ENCODE data around the gene MMS19.

Gene MMS19, protein sequence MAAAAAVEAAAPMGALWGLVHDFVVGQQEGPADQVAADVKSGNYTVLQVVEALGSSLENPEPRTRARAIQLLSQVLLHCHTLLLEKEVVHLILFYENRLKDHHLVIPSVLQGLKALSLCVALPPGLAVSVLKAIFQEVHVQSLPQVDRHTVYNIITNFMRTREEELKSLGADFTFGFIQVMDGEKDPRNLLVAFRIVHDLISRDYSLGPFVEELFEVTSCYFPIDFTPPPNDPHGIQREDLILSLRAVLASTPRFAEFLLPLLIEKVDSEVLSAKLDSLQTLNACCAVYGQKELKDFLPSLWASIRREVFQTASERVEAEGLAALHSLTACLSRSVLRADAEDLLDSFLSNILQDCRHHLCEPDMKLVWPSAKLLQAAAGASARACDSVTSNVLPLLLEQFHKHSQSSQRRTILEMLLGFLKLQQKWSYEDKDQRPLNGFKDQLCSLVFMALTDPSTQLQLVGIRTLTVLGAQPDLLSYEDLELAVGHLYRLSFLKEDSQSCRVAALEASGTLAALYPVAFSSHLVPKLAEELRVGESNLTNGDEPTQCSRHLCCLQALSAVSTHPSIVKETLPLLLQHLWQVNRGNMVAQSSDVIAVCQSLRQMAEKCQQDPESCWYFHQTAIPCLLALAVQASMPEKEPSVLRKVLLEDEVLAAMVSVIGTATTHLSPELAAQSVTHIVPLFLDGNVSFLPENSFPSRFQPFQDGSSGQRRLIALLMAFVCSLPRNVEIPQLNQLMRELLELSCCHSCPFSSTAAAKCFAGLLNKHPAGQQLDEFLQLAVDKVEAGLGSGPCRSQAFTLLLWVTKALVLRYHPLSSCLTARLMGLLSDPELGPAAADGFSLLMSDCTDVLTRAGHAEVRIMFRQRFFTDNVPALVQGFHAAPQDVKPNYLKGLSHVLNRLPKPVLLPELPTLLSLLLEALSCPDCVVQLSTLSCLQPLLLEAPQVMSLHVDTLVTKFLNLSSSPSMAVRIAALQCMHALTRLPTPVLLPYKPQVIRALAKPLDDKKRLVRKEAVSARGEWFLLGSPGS

DNA sequence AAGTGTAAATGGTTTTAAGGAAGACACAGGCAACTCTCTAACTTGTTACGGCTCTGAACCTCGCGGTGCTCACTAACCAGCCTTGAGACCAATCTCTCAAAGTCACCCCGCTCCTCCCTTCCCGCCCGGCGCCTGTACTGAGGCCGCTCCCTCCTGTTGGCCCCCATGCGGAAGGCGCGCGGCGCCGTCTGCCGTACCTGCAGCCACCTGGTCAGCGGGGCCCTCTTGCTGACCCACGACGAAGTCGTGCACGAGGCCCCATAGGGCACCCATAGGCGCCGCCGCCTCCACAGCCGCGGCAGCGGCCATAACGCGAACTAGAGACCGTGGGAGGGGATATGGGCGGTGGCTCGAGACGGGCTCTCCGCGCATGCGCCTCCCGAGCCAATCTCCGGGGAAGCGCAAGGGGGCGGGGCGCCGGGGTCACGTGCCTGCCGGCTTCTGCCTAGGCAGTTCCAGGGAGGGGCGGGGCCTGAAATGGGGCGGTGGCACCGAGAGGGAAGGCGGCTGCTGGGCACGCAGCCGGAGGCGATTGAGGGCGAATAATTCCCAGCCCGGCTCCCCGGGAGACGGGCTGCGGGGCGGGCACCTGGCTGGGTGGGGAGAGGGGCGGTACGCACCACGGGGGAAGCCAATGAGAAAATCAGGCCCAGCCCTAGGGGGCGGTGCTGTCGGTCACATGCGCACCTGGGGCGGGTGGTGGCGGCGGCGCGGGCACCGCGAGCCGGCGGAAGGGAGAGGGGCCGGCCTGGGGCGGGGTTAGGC is at the start of gene MMS19:
Gene MMS19 (minus strand): TSS at position 347 of the 765 bp plus-strand sequence. CDS start 38 bp downstream, at position 309.
- Histone ChIP-seq H3K9me3 (ENCODE audit: control insufficient read depth in 2 of 2, low read length in 2 of 2) (no peaks in the 10 kb centered on the region), H3K4me3 (ENCODE audit: low read length in 2 of 2) (peak within 1 kb of the TSS; percentile 97 to 99), H3K27me3 (ENCODE audit: control insufficient read depth in 2 of 2, insufficient read depth in 2 of 2, low read length in 2 of 2) (peaks cover 0 to 12% of the 10 kb centered on the region in 2 donors), H3K4me1 (ENCODE audit: control insufficient read depth in 2 of 2, insufficient read depth in 2 of 2, low read length in 2 of 2) (peaks cover 3 to 9% of the 10 kb centered on the region in 2 donors), H3K27ac (ENCODE audit: low read depth in 2 of 2, low read length in 2 of 2) (peak within 1 kb of the TSS; percentile 90), H3K36me3 (ENCODE audit: control insufficient read depth in 2 of 2, insufficient read depth in 2 of 2, low read length in 2 of 2) (peaks cover 0 to 4% of the 10 kb centered on the region in 2 donors), H3K9ac (ENCODE audit: low read depth in 1 of 2, low read length in 2 of 2) (peak within 1 kb of the TSS; percentile 87 to 95)

DNA sequence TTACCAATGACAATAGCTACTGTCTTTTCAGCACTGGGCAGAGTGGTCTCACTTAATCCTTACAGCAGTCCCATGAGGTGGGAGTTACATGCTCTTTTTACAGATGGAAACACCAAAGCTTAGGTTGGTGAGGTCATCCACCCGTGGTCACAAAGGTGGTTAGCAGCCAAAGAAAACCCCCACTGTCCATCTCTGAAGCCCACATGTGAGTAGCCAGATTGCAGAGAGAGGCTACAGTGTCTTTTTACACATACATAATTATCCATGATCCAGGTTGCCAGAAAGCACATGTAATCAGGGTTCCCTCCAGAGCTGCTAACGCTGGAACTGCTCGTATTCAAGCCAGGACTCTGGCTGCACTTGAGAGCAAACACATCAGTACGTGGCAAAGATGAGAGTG is 49.7 kb upstream of the MMS19 start:
- no peaks in the 10 kb centered on the region for H3K9me3 ChIP-seq (ENCODE audit: control insufficient read depth in 2 of 2, low read length in 2 of 2)
- H3K36me3 ChIP-seq (ENCODE audit: control insufficient read depth in 2 of 2, insufficient read depth in 2 of 2, low read length in 2 of 2), result no peaks in the 10 kb centered on the region
- peaks cover 1 to 4% of the 10 kb centered on the region in 2 donors for H3K4me1 ChIP-seq (ENCODE audit: control insufficient read depth in 2 of 2, insufficient read depth in 2 of 2, low read length in 2 of 2)
- H3K27ac ChIP-seq (ENCODE audit: low read depth in 2 of 2, low read length in 2 of 2), result no peak overlapping the region
- no peaks in the 10 kb centered on the region for H3K27me3 ChIP-seq (ENCODE audit: control insufficient read depth in 2 of 2, insufficient read depth in 2 of 2, low read length in 2 of 2)
- no peak overlapping the region for H3K9ac ChIP-seq (ENCODE audit: low read depth in 1 of 2, low read length in 2 of 2)
- H3K4me3 ChIP-seq (ENCODE audit: low read length in 2 of 2), result no peak overlapping the region

DNA sequence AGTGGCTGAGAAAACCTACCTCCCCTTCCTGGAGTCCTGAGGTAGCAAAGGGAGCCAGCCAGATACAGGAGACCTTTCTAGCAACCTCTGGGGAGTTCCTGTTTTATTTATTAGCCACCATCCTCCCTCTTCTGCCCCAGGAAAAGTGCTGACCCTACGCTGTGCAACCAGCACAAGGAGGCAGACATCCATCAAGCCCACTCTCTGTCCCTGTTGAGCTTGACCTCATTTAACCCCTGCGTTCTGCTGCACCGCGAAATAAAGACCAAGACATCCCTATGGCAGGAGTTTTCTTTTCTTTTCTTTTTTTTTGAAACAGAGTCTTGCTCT is 49.0 kb upstream of the MMS19 start:
- no peaks in the 10 kb centered on the region for H3K27me3 ChIP-seq (ENCODE audit: control insufficient read depth in 2 of 2, insufficient read depth in 2 of 2, low read length in 2 of 2)
- no peaks in the 10 kb centered on the region for H3K9me3 ChIP-seq (ENCODE audit: control insufficient read depth in 2 of 2, low read length in 2 of 2)
- peaks cover 5 to 6% of the 10 kb centered on the region in 2 donors for H3K4me1 ChIP-seq (ENCODE audit: control insufficient read depth in 2 of 2, insufficient read depth in 2 of 2, low read length in 2 of 2)
- H3K27ac ChIP-seq (ENCODE audit: low read depth in 2 of 2, low read length in 2 of 2), result no peak overlapping the region
- no peak overlapping the region for H3K9ac ChIP-seq (ENCODE audit: low read depth in 1 of 2, low read length in 2 of 2)
- H3K4me3 ChIP-seq (ENCODE audit: low read length in 2 of 2), result no peak overlapping the region
- H3K36me3 ChIP-seq (ENCODE audit: control insufficient read depth in 2 of 2, insufficient read depth in 2 of 2, low read length in 2 of 2), result no peaks in the 10 kb centered on the region

DNA sequence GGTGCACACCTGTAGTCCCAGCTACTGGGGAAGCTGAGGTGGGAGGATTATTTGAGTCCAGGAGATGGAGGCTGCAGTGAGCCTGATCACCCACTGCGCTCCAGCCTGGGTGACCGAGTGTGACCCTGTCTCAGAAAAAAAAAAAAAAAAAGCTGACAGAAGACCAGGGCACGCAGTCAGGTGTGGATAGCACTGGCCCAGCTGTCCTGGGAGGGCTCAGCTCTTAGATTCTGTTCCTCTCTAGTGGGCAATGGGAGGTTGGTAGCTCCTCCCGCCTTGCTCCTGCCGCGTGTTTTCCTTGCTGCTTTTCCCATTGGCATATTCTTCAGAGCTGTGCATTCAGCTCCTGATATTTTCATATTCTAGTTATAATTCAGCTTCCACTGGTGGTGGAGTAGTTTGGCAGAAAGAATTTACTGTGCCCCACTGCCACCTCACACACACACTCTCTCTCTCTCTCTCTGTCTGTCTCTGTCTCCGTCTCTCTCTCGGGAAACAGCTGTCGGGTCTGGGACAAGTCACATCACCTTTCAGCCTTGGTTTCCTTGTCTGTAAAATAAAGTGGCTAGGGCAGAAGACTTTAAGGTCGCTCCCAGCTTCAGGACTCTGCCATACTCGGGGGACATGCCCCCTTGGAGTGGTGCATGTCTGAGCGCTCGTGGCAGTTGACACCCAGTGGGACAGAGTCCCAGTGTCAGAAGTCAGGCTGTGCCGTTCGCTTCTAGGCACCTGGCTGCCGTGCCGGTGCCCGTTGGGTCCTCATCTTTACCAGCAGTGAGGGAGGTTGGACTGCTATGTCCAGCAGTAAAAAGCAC is 48.4 kb upstream of the MMS19 start:
- H3K36me3 ChIP-seq (ENCODE audit: control insufficient read depth in 2 of 2, insufficient read depth in 2 of 2, low read length in 2 of 2), result no peaks in the 10 kb centered on the region
- no peak overlapping the region for H3K4me3 ChIP-seq (ENCODE audit: low read length in 2 of 2)
- H3K27me3 ChIP-seq (ENCODE audit: control insufficient read depth in 2 of 2, insufficient read depth in 2 of 2, low read length in 2 of 2), result no peaks in the 10 kb centered on the region
- no peaks in the 10 kb centered on the region for H3K9me3 ChIP-seq (ENCODE audit: control insufficient read depth in 2 of 2, low read length in 2 of 2)
- no peak overlapping the region for H3K27ac ChIP-seq (ENCODE audit: low read depth in 2 of 2, low read length in 2 of 2)
- H3K4me1 ChIP-seq (ENCODE audit: control insufficient read depth in 2 of 2, insufficient read depth in 2 of 2, low read length in 2 of 2), result peaks cover 5 to 6% of the 10 kb centered on the region in 2 donors
- no peak overlapping the region for H3K9ac ChIP-seq (ENCODE audit: low read depth in 1 of 2, low read length in 2 of 2)

DNA sequence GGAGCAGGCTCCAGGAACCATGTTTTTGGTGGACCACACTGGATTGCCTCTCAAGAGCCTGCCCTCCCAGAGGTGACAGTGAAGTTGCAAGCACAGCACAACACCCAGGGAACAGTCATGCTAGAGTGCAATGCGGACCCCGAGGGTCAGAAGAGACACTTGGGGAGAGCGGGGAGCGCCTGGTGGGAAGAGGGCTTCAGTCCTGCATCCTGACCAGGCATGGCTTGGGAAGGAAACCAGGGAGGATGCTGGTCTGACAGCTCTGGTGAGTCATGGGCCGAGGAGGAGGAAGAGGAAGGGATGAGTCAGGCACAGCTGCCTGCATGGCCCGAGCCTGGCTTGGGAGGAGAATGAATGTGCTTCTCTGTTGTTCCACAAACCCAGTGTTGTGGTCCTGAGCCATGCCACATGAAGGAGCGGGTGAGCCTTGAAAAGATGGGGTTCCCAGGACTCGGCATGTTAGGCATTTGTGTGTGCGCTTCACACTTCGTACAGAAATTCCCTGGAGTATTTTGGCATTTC is 44.9 kb upstream of the MMS19 start:
- Histone ChIP-seq H3K4me3 (ENCODE audit: low read length in 2 of 2) (no peak overlapping the region), H3K4me1 (ENCODE audit: control insufficient read depth in 2 of 2, insufficient read depth in 2 of 2, low read length in 2 of 2) (peaks cover 5 to 6% of the 10 kb centered on the region in 2 donors), H3K9ac (ENCODE audit: low read depth in 1 of 2, low read length in 2 of 2) (no peak overlapping the region), H3K27ac (ENCODE audit: low read depth in 2 of 2, low read length in 2 of 2) (peak overlapping the region; percentile 56 to 67), H3K27me3 (ENCODE audit: control insufficient read depth in 2 of 2, insufficient read depth in 2 of 2, low read length in 2 of 2) (no peaks in the 10 kb centered on the region), H3K36me3 (ENCODE audit: control insufficient read depth in 2 of 2, insufficient read depth in 2 of 2, low read length in 2 of 2) (no peaks in the 10 kb centered on the region), H3K9me3 (ENCODE audit: control insufficient read depth in 2 of 2, low read length in 2 of 2) (no peaks in the 10 kb centered on the region)

DNA sequence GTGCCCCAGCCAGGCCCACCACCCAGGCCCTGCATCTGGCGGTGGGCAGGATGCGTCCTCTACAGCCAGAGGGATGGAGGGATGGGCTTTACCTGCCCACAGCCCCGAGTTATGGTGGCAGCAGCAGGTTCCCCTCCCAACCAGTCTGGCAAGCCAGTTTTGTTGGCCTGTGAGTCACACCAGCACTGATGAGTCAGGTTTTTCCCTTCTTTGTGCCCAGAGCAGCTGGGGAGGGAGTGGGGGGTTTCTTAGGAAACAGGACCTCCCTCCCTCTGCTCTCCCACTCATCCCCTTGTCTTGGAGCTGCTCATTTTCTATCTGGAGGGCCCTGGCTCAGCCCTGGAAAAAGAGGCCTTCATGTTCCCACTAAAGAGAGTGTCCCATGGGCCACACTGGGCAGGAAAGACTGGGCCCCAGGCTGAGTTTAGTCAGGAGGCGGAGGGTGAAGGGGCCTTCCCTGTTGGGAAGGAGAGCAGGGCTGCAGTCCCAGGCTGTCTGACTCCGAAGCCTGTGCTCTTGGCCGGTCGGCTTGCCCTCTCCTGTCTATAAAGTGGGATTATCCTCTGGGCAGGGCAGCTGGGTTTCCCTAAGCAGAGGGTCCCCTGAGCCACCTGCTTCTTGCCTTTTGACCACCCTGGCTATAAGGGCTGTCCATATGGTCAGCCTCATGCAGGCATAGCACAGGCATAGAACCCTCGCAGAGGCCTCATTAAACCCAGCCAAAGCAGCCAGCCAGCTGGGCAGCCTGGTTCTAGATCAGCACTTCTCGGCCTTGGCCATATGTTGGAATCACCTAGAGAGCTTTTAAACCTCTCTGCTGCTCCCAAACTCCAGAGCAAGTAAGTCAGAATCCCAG is 44.2 kb upstream of the MMS19 start:
- peak overlapping the region; percentile 56 to 67 for H3K27ac ChIP-seq (ENCODE audit: low read depth in 2 of 2, low read length in 2 of 2)

DNA sequence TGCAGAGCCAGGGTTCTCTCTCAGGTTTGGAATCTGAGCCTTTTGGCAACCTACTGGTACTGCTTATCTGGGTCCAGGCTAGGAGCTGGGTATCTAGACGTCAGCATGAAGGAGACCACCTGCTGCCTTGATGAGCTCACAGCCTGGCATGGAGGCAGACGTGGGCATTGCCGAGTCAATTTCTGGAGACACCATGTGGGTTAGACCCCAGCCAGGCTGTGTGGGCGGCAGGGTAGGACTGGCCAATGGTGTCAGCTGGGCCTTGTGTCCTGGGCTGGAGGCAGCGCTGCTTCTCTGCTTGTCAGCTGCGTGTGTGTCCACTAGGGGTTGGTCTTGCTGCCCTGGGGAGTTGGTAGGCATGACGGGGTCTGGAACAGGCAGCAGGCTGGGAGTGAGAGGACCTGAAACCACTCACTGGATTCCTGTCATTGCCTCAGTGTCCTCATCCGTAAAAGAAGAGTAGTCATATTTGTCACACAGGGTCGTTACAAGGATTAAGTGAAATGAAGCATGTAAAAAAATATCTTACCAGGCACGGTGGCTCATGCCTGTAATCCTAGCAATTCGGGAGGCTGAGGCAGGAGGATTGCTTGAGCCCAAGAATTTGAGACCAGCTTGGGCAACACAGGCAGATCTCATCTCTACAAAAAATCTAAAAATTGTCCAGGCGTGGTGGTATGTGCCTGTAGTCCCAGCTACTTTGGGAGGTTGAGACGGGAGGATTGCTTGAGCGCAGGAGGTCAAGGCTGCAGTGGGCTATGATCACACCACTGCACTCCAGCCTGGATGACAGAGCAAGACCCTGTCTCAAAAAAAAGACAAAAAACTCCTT is 42.7 kb upstream of the MMS19 start:
- H3K4me3 ChIP-seq (ENCODE audit: low read length in 2 of 2), result no peak overlapping the region
- H3K9ac ChIP-seq (ENCODE audit: low read depth in 1 of 2, low read length in 2 of 2), result no peak overlapping the region
- no peaks in the 10 kb centered on the region for H3K9me3 ChIP-seq (ENCODE audit: control insufficient read depth in 2 of 2, low read length in 2 of 2)
- H3K36me3 ChIP-seq (ENCODE audit: control insufficient read depth in 2 of 2, insufficient read depth in 2 of 2, low read length in 2 of 2), result no peaks in the 10 kb centered on the region
- H3K27me3 ChIP-seq (ENCODE audit: control insufficient read depth in 2 of 2, insufficient read depth in 2 of 2, low read length in 2 of 2), result no peaks in the 10 kb centered on the region
- no peak overlapping the region for H3K27ac ChIP-seq (ENCODE audit: low read depth in 2 of 2, low read length in 2 of 2)
- peaks cover 5 to 6% of the 10 kb centered on the region in 2 donors for H3K4me1 ChIP-seq (ENCODE audit: control insufficient read depth in 2 of 2, insufficient read depth in 2 of 2, low read length in 2 of 2)

More for the DNA sequence above, 44.2 kb upstream of the MMS19 start:
- Histone ChIP-seq H3K9me3 (ENCODE audit: control insufficient read depth in 2 of 2, low read length in 2 of 2) (no peaks in the 10 kb centered on the region), H3K27me3 (ENCODE audit: control insufficient read depth in 2 of 2, insufficient read depth in 2 of 2, low read length in 2 of 2) (no peaks in the 10 kb centered on the region), H3K4me3 (ENCODE audit: low read length in 2 of 2) (no peak overlapping the region), H3K9ac (ENCODE audit: low read depth in 1 of 2, low read length in 2 of 2) (no peak overlapping the region), H3K36me3 (ENCODE audit: control insufficient read depth in 2 of 2, insufficient read depth in 2 of 2, low read length in 2 of 2) (no peaks in the 10 kb centered on the region), H3K4me1 (ENCODE audit: control insufficient read depth in 2 of 2, insufficient read depth in 2 of 2, low read length in 2 of 2) (peaks cover 5 to 6% of the 10 kb centered on the region in 2 donors)

DNA sequence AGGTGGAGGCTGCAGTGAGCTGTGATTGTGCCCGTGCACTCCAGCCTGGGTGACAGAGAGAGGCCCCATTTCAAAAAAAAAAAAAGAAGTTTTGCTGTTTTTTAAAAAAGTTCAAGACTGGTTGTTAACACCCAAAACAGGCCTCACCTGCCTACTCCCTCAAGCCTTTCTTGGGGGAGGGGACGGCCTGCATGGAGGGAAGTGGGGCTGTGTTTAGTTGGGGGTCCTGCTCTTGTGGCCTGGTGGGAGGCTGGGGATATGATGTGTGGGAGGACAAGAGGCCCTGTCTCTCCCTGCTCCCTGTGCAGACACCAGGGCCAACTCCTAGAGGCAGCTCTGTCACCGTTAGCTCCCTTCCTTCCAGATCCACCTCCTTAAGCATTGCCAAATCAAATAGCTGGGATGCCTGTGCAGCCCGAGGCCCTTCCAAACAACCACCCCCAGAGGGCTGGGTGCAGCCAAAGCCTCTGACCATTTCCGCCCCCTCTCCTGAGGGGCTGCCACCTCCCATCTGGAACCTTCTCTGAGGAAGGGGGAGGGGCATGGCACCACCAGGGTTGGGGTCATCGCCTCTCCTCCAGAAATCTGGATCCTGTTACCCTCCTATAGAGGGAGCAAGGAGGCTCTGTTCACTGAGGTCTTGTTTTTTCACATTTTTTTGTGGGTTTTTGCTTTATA is 41.4 kb upstream of the MMS19 start:
- Histone ChIP-seq H3K4me1 (ENCODE audit: control insufficient read depth in 2 of 2, insufficient read depth in 2 of 2, low read length in 2 of 2) (peaks cover 5 to 6% of the 10 kb centered on the region in 2 donors), H3K4me3 (ENCODE audit: low read length in 2 of 2) (no peak overlapping the region), H3K27me3 (ENCODE audit: control insufficient read depth in 2 of 2, insufficient read depth in 2 of 2, low read length in 2 of 2) (no peaks in the 10 kb centered on the region), H3K9me3 (ENCODE audit: control insufficient read depth in 2 of 2, low read length in 2 of 2) (no peaks in the 10 kb centered on the region), H3K36me3 (ENCODE audit: control insufficient read depth in 2 of 2, insufficient read depth in 2 of 2, low read length in 2 of 2) (no peaks in the 10 kb centered on the region), H3K27ac (ENCODE audit: low read depth in 2 of 2, low read length in 2 of 2) (no peak overlapping the region), H3K9ac (ENCODE audit: low read depth in 1 of 2, low read length in 2 of 2) (no peak overlapping the region)
